MCF 10A (cell line): ENCODE data around the gene NUFIP2. TPM values are rescaled to one million over a fixed set of nuclear protein-coding genes. Genes with fewer than 3 reads are reported as not detected.
"Not testable (repeated sequence)": the region's sequence is repeated elsewhere in the genome, so short reads cannot be mapped to it uniquely, and the experiment has no call there.

Source experiments
- Bru-seq: library from RNA; stranded (reverse); fragments of 400-500 nt; gene quantifications from one replicate; lab custom pipeline; 2021; lab: Mats Ljungman, UMichigan
- BruChase-seq, 2 experiments: library from RNA; stranded (reverse); fragments of 400-500 nt; gene quantifications; one replicate each; lab custom pipeline; 2021; lab: Mats Ljungman, UMichigan
- BruUV-seq: library from RNA; stranded (reverse); fragments of 400-500 nt; replicated peaks from 2 replicates; lab custom pipeline; 2021; lab: Mats Ljungman, UMichigan
- CTCF ChIA-PET: fragments of 300-600 bp; sonication (Branson Sonifier 250); formaldehyde crosslinking; extraction: SDS; loops from one replicate; lab custom pipeline; 2021; ENCODE audit warnings: antibody characterized with exemption, inconsistent platforms; lab: Yijun Ruan, JAX
- POLR2A ChIA-PET: fragments of 300-600, 350-650 bp; sonication (Branson Sonifier 250); formaldehyde crosslinking; extraction: SDS; loops from one replicate; lab custom pipeline; 2020; ENCODE audit warnings: antibody characterized with exemption, inconsistent platforms; lab: Yijun Ruan, JAX
- DNase-seq: peaks from one replicate; pipeline ENCODE4 v3.0.0-alpha.2; 2018; ENCODE audit not compliant: unreplicated experiment
- H3K27ac Mint-ChIP-seq: one replicate; pipeline ENCODE4 v1.8.0; 2022; ENCODE audit warnings: mild to moderate bottlenecking, low read depth, mixed read lengths; ENCODE audit not compliant: unreplicated experiment
- H3K27me3 Mint-ChIP-seq: one replicate; pipeline ENCODE4 v1.8.0; 2022; ENCODE audit warnings: mixed read lengths; ENCODE audit not compliant: insufficient read depth, unreplicated experiment
- H3K36me3 Mint-ChIP-seq: one replicate; pipeline ENCODE4 v1.8.0; 2022; ENCODE audit warnings: mild to moderate bottlenecking, moderate library complexity, mixed read lengths; ENCODE audit not compliant: insufficient read depth, unreplicated experiment
- H3K4me1 Mint-ChIP-seq: one replicate; pipeline ENCODE4 v1.8.0; 2022; ENCODE audit warnings: mixed read lengths; ENCODE audit not compliant: insufficient read depth, unreplicated experiment
- H3K4me3 Mint-ChIP-seq: one replicate; pipeline ENCODE4 v1.8.0; 2022; ENCODE audit warnings: mild to moderate bottlenecking, moderate library complexity, mixed read lengths; ENCODE audit not compliant: unreplicated experiment
- H3K9me3 Mint-ChIP-seq: one replicate; pipeline ENCODE4 v1.8.0; 2022; ENCODE audit warnings: mixed read lengths; ENCODE audit not compliant: unreplicated experiment
- intact Hi-C: fragments of 100-400 bp; cut with micrococcal nuclease; formaldehyde crosslinking; loops from 2 replicates; pipeline ENCODE4 v1.14.1; 2022
- long read RNA-seq: library from polyadenylated mRNA; stranded (forward); transcript quantifications from one replicate; pipeline ENCODE4 v2.0.0, GENCODE V29; 2022
- total RNA-seq: library from RNA; stranded (reverse); gene quantifications from 2 replicates; pipeline ENCODE4 v1.2.3, GENCODE V29; 2022
- TF ChIP-seq, protein P1 (sequence below): fragments of 200-600 bp; IDR thresholded peaks from one replicate; pipeline ENCODE4 v1.8.0; 2022; ENCODE audit warnings: antibody characterized with exemption, mild to moderate bottlenecking; ENCODE audit not compliant: unreplicated experiment

Gene NUFIP2, protein sequence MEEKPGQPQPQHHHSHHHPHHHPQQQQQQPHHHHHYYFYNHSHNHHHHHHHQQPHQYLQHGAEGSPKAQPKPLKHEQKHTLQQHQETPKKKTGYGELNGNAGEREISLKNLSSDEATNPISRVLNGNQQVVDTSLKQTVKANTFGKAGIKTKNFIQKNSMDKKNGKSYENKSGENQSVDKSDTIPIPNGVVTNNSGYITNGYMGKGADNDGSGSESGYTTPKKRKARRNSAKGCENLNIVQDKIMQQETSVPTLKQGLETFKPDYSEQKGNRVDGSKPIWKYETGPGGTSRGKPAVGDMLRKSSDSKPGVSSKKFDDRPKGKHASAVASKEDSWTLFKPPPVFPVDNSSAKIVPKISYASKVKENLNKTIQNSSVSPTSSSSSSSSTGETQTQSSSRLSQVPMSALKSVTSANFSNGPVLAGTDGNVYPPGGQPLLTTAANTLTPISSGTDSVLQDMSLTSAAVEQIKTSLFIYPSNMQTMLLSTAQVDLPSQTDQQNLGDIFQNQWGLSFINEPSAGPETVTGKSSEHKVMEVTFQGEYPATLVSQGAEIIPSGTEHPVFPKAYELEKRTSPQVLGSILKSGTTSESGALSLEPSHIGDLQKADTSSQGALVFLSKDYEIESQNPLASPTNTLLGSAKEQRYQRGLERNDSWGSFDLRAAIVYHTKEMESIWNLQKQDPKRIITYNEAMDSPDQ
- 78.6 and 88.0 TPM in 2 replicates for total RNA-seq
- Bru-seq, nascent RNA: percentile 97 among the genes with signal in this experiment
- percentile 99 among the genes with signal in this experiment for BruChase-seq, experiment 1, labeled RNA remaining after a 6-hour chase
- BruChase-seq, experiment 2, labeled RNA remaining after a 2-hour chase: percentile 100 among the genes with signal in this experiment
- long read RNA-seq, full-length matches to known transcripts: 14 of 45 reads
- long read RNA-seq, partial matches to known transcripts: 4 of 45 reads
- long read RNA-seq, other reads (novel, unspliced or antisense): 27 of 45 reads

DNA sequence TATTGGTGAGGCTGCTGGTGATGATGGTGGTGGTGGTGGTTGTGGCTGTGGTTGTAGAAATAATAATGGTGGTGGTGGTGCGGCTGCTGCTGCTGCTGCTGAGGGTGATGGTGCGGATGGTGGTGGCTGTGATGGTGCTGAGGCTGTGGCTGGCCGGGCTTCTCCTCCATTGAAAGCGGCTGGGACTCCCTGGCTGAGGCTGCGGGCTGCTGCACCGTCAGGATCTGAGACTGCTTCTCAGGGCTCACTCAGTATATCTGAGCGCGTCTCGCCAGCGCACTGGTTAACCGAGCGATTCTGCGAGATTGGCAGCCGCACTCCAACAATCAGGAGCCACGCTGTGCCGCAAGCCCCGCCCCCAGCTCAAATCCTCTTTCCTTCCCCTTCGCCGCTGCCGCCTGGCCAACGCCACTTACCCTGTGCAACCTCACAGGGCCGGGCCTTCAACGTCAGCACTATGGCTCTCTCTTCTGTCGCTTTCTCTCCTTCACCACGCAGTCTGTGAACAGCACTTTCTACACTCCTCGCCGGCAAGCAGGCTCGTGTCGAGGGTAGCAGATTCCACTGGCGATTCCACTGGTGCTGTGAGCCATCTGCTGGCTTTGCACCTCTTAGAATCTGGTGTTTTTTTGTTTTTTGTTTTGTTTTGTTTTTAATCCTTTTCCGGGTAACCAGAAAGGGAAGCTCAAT, at the start of gene NUFIP2:
TSS of gene NUFIP2 (minus strand) at position 259 of the 690 bp plus-strand sequence. CDS start at position 170, 89 bp downstream.
- peaks cover 14% of the 10 kb centered on the region for H3K4me1 Mint-ChIP-seq
- ChIA-PET POLR2A (interaction anchor here (0.6 to 5.3 kb wide), 46 partner anchors 8 to 880 kb away, joined by 3 to 83 read pairs (median 4); partner anchors contain the start of genes MYO18A, SDF2, SSH2 and SUPT6H), CTCF (interaction anchor here (0.6 to 1.3 kb wide), 7 partner anchors 39 to 552 kb away, joined by 3 to 5 read pairs (median 3); no protein-coding TSS in a partner anchor)
- H3K9me3 Mint-ChIP-seq: no peaks in the 10 kb centered on the region
- peak within 1 kb of the TSS; percentile 99 for H3K4me3 Mint-ChIP-seq
- BruUV-seq: no TSS peak
- no peaks in the 10 kb centered on the region for H3K27me3 Mint-ChIP-seq
- TF ChIP-seq, protein P1, sequence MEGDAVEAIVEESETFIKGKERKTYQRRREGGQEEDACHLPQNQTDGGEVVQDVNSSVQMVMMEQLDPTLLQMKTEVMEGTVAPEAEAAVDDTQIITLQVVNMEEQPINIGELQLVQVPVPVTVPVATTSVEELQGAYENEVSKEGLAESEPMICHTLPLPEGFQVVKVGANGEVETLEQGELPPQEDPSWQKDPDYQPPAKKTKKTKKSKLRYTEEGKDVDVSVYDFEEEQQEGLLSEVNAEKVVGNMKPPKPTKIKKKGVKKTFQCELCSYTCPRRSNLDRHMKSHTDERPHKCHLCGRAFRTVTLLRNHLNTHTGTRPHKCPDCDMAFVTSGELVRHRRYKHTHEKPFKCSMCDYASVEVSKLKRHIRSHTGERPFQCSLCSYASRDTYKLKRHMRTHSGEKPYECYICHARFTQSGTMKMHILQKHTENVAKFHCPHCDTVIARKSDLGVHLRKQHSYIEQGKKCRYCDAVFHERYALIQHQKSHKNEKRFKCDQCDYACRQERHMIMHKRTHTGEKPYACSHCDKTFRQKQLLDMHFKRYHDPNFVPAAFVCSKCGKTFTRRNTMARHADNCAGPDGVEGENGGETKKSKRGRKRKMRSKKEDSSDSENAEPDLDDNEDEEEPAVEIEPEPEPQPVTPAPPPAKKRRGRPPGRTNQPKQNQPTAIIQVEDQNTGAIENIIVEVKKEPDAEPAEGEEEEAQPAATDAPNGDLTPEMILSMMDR: no peak
- intact Hi-C loops: loop anchor here (5.0 kb wide), 1 partner anchor 52 kb away; no protein-coding TSS in a partner anchor
- H3K36me3 Mint-ChIP-seq: peaks cover 41% of the 10 kb centered on the region
- peak; percentile 98 for DNase-seq
- peak within 1 kb of the TSS; percentile 93 for H3K27ac Mint-ChIP-seq

DNA sequence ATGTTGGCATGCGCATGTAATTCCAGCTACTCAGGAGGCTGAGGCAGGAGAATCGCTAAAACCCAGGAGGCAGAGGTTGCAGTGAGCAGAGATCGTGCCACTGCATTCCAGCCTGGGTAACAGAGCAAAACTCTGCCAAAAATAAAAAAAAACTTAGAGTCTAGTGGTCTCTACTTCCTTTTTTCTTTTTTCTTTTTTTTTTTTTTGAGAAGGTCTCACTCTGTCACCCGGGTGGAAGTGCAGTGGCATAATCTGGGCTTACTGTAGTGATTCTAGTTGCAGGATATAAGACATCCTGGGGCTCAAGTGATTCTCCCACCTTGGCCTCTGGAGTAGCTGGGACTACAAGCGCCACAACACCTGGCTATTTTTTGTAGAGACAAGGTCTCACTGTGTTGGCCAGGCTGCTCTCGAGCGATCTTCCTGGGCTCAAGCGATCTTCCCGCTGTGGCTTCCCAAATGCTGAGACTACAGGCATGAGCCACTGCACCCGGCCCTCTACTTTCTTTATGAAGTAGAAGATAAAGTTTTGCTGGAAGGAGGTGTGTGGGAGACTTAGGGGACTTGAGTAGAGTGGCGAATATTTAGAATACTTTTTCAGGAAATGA, 48.3 kb upstream of the NUFIP2 start:
- intact Hi-C loops: no loop called here
- Mint-ChIP-seq H3K27ac (no peak overlapping the region), H3K27me3 (peaks cover 32% of the 10 kb centered on the region), H3K36me3 (no peaks in the 10 kb centered on the region), H3K9me3 (no peaks in the 10 kb centered on the region), H3K4me1 (peaks cover 11% of the 10 kb centered on the region), H3K4me3 (no peak overlapping the region)
- DNase-seq: no peak
- TF ChIP-seq, protein P1: no peak
- BruUV-seq: no TSS peak
- ChIA-PET CTCF (interaction anchor here (1.2 kb wide), 1 partner anchor 27 kb away, joined by 3 read pairs; no protein-coding TSS in a partner anchor), POLR2A (no interaction called here)

GRCh38 chr17:29341726-29342125, 47.8 kb upstream of the NUFIP2 start:
- no peaks in the 10 kb centered on the region for H3K9me3 Mint-ChIP-seq
- POLR2A ChIA-PET: interaction anchor here (0.7 kb wide), 1 partner anchor 16 kb away, joined by 3 read pairs; no protein-coding TSS in a partner anchor
- no peak overlapping the region for H3K27ac Mint-ChIP-seq
- no peak overlapping the region for H3K4me3 Mint-ChIP-seq
- H3K36me3 Mint-ChIP-seq: no peaks in the 10 kb centered on the region
- CTCF ChIA-PET: interaction anchor here (1.2 kb wide), 1 partner anchor 28 kb away, joined by 3 read pairs; no protein-coding TSS in a partner anchor
- TF ChIP-seq, protein P1: no peak
- peaks cover 32% of the 10 kb centered on the region for H3K27me3 Mint-ChIP-seq
- intact Hi-C loops: no loop called here
- peaks cover 11% of the 10 kb centered on the region for H3K4me1 Mint-ChIP-seq
- BruUV-seq: no TSS peak
- DNase-seq: peak; percentile 49

DNA sequence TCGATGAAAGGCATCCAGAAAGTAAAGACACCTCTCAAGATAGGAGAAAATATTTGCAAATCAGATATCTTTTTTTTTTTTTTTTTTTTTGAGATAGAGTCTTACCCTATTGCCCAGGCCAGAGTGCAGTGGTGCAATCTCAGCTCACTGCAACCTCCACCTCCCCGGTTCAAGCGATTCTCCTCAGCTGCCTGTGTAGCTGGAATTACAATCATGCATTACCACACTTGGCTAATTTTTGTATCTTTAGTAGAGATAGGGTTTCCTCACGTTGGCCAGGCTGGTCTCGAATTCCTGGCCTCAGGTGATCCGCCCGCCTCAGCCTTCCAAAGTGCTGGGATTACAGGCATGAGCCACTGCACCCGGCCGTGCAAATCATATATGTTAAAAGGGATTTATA, 45.1 kb upstream of the NUFIP2 start:
- POLR2A ChIA-PET: not testable (repeated sequence)
- peaks cover 16% of the 10 kb centered on the region for H3K27me3 Mint-ChIP-seq

More for the DNA sequence above, 45.1 kb upstream of the NUFIP2 start:
- CTCF ChIA-PET: interaction anchor here (0.6 kb wide), 1 partner anchor 31 kb away, joined by 3 read pairs; no protein-coding TSS in a partner anchor
- H3K36me3 Mint-ChIP-seq, H3K4me3 Mint-ChIP-seq, intact Hi-C loops, H3K9me3 Mint-ChIP-seq, BruUV-seq, H3K27ac Mint-ChIP-seq, H3K4me1 Mint-ChIP-seq, DNase-seq: not testable (repeated sequence)
